HFFc6 (cell line): ENCODE data around the gene PJA2. TPM values are rescaled to one million over a fixed set of nuclear protein-coding genes. Genes with fewer than 3 reads are reported as not detected.

Experiments used
- DNase-seq: peaks from one replicate; pipeline ENCODE4 v3.0.0-alpha.2; 2018
- H3K27ac Mint-ChIP-seq: 2 replicates; pipeline ENCODE4 v1.8.0; 2020; ENCODE audit warnings: mild to moderate bottlenecking, mixed read lengths
- H3K27me3 Mint-ChIP-seq: 2 replicates; pipeline ENCODE4 v1.8.0; 2021; ENCODE audit warnings: mild to moderate bottlenecking, moderate library complexity, mixed read lengths; ENCODE audit not compliant: insufficient read depth
- H3K36me3 Mint-ChIP-seq: 2 replicates; pipeline ENCODE4 v1.8.0; 2021; ENCODE audit warnings: low read depth, mixed read lengths
- H3K4me1 Mint-ChIP-seq: 2 replicates; pipeline ENCODE4 v1.8.0; 2020; ENCODE audit warnings: low read depth, mixed read lengths
- H3K4me3 Mint-ChIP-seq: 2 replicates; pipeline ENCODE4 v1.8.0; 2020; ENCODE audit warnings: mild to moderate bottlenecking, moderate library complexity, mixed read lengths
- H3K9me3 Mint-ChIP-seq: 2 replicates; pipeline ENCODE4 v1.8.0; 2020; ENCODE audit warnings: mild to moderate bottlenecking, mixed read lengths
- total RNA-seq, 6 experiments: library from RNA; stranded (reverse); fragmentation: NEBNext Ultra II Directional; extraction: Animal tissue kit (Norgen Biotek cat#: 25700); gene quantifications; 2 replicates in 1 of 6; 3 replicates in 5 of 6; pipeline ENCODE4 v1.2.3, GENCODE V29; 2021
- TF ChIP-seq, protein P1 (sequence below): fragments of 200-600 bp; sonication (generic); IDR thresholded peaks from 2 replicates; pipeline ENCODE4 v1.5.0; 2021; ENCODE audit warnings: antibody characterized with exemption, mild to moderate bottlenecking

PJA2 gene
- total RNA-seq, 6 experiments from 2014 or later, result 68.5 to 78.7 (median 76.1) TPM

DNA sequence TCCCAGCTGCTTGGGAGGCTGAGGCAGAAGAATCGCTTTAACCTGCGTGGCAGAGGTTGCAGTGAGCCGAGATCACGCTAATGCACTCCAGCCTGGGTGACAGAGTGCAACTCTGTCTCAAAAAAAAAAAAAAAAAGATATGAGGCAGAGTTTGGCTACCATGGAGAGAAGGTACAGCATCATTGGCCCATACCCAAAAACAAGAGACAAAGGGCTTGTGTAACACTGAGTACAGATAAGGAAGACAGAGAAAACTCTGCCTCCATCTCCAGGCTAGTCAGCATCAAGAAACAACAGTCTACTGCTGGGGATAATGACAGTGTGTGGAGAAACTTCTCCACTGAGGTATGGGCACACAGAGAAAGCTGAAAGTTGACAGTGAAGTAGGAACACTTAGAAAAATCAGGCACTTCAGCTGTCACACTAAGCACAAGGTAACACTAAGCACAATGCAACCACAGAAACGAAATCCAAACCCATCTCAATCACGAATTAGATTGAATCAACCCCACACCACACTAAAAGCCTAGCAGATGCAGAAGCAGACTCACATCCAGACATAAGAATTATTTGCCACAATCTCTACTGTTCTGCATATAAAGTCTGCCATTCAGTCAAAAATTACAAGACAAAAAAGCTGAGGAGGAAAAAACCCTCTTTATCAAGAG lies 10.5 kb downstream of the PJA2 start:
- H3K4me3 Mint-ChIP-seq, result no peak overlapping the region
- no peak for DNase-seq
- H3K27ac Mint-ChIP-seq, result no peak overlapping the region
- H3K27me3 Mint-ChIP-seq, result no peaks in the 10 kb centered on the region
- H3K9me3 Mint-ChIP-seq, result no peaks in the 10 kb centered on the region
- TF ChIP-seq, protein P1, sequence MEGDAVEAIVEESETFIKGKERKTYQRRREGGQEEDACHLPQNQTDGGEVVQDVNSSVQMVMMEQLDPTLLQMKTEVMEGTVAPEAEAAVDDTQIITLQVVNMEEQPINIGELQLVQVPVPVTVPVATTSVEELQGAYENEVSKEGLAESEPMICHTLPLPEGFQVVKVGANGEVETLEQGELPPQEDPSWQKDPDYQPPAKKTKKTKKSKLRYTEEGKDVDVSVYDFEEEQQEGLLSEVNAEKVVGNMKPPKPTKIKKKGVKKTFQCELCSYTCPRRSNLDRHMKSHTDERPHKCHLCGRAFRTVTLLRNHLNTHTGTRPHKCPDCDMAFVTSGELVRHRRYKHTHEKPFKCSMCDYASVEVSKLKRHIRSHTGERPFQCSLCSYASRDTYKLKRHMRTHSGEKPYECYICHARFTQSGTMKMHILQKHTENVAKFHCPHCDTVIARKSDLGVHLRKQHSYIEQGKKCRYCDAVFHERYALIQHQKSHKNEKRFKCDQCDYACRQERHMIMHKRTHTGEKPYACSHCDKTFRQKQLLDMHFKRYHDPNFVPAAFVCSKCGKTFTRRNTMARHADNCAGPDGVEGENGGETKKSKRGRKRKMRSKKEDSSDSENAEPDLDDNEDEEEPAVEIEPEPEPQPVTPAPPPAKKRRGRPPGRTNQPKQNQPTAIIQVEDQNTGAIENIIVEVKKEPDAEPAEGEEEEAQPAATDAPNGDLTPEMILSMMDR, result no peak
- peaks cover 38% of the 10 kb centered on the region for H3K4me1 Mint-ChIP-seq
- peaks cover 4% of the 10 kb centered on the region; the same call in 1 of the 2 replicates for H3K36me3 Mint-ChIP-seq

DNA sequence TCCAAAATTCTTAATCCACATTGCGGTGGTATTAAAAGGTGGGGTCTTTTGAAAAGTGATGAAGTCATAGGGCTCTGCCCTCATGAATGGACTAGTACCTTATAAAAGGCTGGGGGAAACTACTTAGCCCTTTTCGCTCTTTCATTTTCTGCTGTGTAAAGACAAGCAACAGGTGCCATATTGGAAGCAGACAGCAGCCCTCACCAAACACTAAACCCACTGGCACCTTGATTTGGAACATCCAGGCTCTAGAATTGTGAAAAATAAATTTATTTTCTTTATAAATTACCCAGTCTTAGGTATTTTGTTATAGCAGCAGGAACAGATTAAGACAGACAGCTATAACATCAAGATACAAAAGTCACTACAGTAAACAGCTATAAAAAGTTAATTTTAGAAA lies 12.8 kb downstream of the PJA2 start:
- Mint-ChIP-seq H3K27ac (no peak overlapping the region), H3K4me1 (peaks cover 27% of the 10 kb centered on the region), H3K4me3 (no peak overlapping the region)

DNA sequence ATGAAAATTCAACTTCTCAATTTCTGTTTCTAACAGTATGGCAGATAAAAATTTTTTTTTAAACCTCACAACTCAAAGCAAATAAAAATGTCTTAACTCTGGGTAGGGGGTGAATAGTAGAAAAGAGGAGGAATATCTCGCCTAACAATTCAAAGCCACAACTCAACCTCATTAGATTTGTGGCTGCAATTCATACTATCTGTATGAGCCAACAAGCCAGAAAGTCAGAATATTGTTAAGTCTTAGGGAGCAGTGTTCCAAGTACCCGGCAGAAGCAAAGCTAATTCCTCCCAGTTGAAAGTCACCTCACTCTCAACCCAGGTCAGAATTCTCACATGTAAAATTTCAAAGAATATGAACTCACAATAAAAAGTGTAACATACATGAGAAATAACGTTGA lies 15.0 kb downstream of the PJA2 start:
- H3K27me3 Mint-ChIP-seq, result no peaks in the 10 kb centered on the region
- H3K9me3 Mint-ChIP-seq, result no peaks in the 10 kb centered on the region
- TF ChIP-seq, protein P1, result no peak
- no peak overlapping the region for H3K27ac Mint-ChIP-seq
- peaks cover 16% of the 10 kb centered on the region for H3K36me3 Mint-ChIP-seq
- H3K4me3 Mint-ChIP-seq, result no peak overlapping the region
- peaks cover 29% of the 10 kb centered on the region for H3K4me1 Mint-ChIP-seq
- no peak for DNase-seq

More for the DNA sequence above, 12.8 kb downstream of the PJA2 start:
- Mint-ChIP-seq H3K27me3 (no peaks in the 10 kb centered on the region), H3K9me3 (no peaks in the 10 kb centered on the region), H3K36me3 (no peaks in the 10 kb centered on the region; the same call in 1 of the 2 replicates)
- DNase-seq, result no peak
- TF ChIP-seq, protein P1, result no peak

DNA sequence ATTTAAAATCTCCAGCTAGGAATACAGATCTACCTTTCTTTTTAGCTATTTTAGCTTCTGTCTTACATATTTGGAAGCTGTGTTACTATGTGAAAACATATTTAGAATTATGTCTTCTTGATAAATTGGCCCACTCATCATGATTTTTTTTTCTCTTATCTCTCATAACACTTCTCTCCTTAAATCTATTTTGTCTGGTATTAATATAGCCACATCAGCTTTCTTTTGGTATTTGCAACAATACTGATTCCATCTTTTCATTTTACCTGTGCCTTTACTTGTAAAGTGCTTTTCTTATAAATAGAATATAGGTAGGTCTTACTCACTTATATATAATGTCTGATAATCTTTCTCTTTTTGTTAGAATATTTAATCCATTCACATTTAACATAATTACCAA lies 19.6 kb downstream of the PJA2 start:
- TF ChIP-seq, protein P1, result no peak
- Mint-ChIP-seq H3K9me3 (no peaks in the 10 kb centered on the region), H3K4me3 (no peak overlapping the region), H3K4me1 (peaks cover 43% of the 10 kb centered on the region), H3K27ac (no peak overlapping the region), H3K36me3 (peaks cover 16% of the 10 kb centered on the region), H3K27me3 (no peaks in the 10 kb centered on the region)
- DNase-seq, result no peak

DNA sequence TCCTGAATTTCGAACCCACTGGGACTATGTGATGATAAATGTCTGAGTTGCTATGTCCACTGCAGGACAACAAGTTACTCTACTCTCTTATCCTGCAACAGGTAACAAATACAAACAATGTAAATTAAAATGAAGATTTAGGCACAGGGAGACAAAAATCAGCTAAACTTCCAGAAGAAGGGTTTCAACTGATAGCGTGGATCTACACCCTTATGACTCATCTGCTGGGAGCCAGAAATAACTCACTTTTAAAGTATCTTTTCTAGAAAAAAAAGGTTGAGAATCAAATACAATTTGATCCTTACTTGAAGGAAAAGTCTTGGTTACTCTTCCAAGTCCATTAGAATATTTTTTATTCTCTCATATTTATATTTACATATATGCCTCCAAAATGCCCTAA lies 21.4 kb downstream of the PJA2 start:
- Mint-ChIP-seq H3K9me3 (no peaks in the 10 kb centered on the region), H3K4me1 (peaks cover 35% of the 10 kb centered on the region), H3K27me3 (no peaks in the 10 kb centered on the region), H3K27ac (peak overlapping the region; percentile 63), H3K4me3 (peak overlapping the region; percentile 31), H3K36me3 (peaks cover 16% of the 10 kb centered on the region)
- peak; percentile 21 for DNase-seq
- TF ChIP-seq, protein P1, result no peak
